AG10803 (cell line): ENCODE results near the gene PODN.

Experiments
- DNase-seq: peaks from one replicate; pipeline ENCODE4 v3.0.0; 2010; ENCODE audit warnings: low read depth
- H3K4me3 ChIP-seq: 2 replicates; pipeline ENCODE4 v1.5.1; 2011; ENCODE audit warnings: mild to moderate bottlenecking, low read length, control low read depth
- TF ChIP-seq, protein P1 (sequence below): conservative IDR thresholded peaks from 2 replicates; pipeline ENCODE4 v1.5.1; 2011; ENCODE audit warnings: mild to moderate bottlenecking, low read length, control low read depth, inconsistent platforms

Gene PODN

GRCh38 chr1:53049574-53049967, 12.4 kb upstream of the PODN start:
- no peak for DNase-seq
- no peak overlapping the region for H3K4me3 ChIP-seq
- TF ChIP-seq, protein P1, sequence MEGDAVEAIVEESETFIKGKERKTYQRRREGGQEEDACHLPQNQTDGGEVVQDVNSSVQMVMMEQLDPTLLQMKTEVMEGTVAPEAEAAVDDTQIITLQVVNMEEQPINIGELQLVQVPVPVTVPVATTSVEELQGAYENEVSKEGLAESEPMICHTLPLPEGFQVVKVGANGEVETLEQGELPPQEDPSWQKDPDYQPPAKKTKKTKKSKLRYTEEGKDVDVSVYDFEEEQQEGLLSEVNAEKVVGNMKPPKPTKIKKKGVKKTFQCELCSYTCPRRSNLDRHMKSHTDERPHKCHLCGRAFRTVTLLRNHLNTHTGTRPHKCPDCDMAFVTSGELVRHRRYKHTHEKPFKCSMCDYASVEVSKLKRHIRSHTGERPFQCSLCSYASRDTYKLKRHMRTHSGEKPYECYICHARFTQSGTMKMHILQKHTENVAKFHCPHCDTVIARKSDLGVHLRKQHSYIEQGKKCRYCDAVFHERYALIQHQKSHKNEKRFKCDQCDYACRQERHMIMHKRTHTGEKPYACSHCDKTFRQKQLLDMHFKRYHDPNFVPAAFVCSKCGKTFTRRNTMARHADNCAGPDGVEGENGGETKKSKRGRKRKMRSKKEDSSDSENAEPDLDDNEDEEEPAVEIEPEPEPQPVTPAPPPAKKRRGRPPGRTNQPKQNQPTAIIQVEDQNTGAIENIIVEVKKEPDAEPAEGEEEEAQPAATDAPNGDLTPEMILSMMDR, result no peak

DNA sequence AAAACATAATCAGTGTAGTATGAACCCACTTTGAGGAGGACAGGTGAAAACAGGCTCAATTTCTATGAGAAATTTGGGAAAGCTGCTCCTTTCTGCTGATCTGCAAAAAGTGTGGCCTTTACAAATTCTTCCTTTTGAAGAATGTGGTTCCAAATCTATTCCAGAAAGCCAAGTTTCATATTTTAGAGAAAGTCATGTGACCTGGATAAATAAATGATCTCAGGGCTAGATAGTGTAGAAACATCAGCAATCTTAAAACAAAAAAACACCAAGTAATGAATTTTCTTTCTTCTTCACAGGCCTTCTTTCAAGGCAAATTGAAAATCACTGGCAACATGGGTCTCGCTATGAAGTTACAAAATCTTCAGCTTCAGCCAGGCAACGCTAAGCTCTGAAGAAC, 11.7 kb upstream of the PODN start:
- no peak overlapping the region for H3K4me3 ChIP-seq
- TF ChIP-seq, protein P1, result no peak
- no peak for DNase-seq

GRCh38 chr1:53051676-53052075, 10.3 kb upstream of the PODN start:
- no peak overlapping the region for H3K4me3 ChIP-seq
- no peak for DNase-seq
- TF ChIP-seq, protein P1, result no peak

- TF ChIP-seq, protein P1, result no peak
- peak; percentile 91 for DNase-seq
- H3K4me3 ChIP-seq, result no peak overlapping the region
Observed at GRCh38 chr1:53057127-53057526, 4.9 kb upstream of the PODN start.

GRCh38 chr1:53060579-53060978, 1.4 kb upstream of the PODN start:
- H3K4me3 ChIP-seq, result 0 out of 2 replicates have a peak overlapping the region, but pooled peaks have one; percentile 6
- peak; percentile 95 for DNase-seq
- TF ChIP-seq, protein P1, result no peak

DNA sequence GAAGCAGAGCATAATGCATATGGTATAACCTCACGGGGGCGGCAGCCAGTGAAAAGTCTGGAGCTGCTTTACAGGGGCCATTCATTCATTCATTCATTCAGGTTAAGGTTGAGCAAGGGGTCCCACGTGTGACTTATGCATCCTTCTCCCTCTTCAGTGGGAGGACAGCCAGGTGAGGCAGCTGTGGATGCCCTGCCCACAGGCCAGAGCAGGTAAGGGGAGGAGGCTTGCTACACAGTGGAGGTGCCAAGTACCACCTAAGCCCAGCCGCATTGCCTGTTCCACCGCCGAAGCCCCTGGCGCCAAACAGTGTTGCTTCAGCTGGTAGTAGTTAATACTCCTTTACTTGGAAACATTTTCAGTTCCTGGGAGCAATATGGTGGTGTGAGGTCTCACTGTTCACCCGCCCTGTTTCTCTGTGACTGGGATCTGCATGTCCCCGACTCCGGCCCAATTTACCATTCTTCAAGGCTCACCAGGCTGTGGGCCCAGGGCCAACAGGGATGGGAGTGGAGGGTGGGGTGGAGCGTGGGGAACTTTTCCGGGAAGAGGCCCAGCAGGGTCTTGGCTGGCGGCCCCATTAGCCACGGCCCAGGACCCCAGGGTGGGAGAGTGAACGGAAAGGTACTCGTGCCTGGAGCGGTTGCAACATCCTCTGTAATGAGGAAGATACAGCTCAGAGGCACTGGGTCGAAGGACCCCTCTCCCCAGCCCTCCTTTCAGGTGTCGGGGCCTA, 722 bp upstream of the PODN start:
- TF ChIP-seq, protein P1, result no peak
- DNase-seq, result peak; percentile 38
- peak overlapping the region; percentile 77 for H3K4me3 ChIP-seq

DNA sequence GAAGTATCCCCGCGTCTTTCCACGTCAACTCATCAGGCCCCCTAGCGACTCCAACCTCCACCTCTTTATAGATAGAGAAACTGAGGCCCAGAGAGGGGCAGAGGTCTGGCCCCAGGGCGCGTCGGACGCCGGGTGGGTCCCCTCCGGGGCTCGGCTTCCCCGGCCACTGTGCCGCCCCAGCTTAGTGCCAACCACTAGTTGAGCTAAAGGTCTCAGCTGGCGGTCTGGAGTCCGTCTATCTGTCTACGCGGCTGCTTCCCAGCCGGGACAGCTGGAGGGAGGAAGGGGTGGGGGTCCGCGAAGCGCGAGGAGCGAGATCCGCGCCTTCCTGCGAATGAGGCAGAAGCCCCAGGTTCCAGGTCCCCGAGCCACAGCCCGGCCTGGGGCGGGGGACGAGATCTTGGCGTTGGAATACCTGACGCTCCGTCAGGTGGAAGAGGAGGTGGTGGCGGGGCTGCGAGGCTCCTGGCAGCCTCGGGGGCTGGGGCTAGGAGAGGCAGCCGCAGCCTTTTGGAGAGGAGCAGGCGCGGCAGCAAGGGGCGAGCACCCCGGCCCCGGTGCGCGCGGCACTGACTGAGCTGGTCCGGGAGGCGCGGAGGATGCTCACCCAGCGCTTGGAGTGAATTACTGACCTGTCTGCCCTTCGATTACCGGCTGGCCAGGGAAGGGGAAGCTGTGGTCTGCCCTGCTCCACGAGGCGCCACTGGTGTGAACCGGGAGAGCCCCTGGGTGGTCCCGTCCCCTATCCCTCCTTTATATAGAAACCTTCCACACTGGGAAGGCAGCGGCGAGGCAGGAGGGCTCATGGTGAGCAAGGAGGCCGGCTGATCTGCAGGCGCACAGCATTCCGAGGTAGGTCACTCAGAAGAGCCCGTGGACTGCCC, 937 bp downstream of the PODN start:
- TF ChIP-seq, protein P1, result peak; percentile 10; the same call in 1 of the 2 replicates
- peak overlapping the region; percentile 77 for H3K4me3 ChIP-seq
- no peak for DNase-seq
